ENCODE results near the gene PGGHG. TPM values are rescaled to one million over a fixed set of nuclear protein-coding genes. Genes with fewer than 3 reads are reported as not detected.
"Not testable (repeated sequence)": the region's sequence is repeated elsewhere in the genome, so short reads cannot be mapped to it uniquely, and the experiment has no call there.

Gene PGGHG
- polyA plus RNA-seq, 1 donor (not counting 4 experiments of a cell fraction or from before 2014, with no cell fraction given) = 4.3 TPM

DNA sequence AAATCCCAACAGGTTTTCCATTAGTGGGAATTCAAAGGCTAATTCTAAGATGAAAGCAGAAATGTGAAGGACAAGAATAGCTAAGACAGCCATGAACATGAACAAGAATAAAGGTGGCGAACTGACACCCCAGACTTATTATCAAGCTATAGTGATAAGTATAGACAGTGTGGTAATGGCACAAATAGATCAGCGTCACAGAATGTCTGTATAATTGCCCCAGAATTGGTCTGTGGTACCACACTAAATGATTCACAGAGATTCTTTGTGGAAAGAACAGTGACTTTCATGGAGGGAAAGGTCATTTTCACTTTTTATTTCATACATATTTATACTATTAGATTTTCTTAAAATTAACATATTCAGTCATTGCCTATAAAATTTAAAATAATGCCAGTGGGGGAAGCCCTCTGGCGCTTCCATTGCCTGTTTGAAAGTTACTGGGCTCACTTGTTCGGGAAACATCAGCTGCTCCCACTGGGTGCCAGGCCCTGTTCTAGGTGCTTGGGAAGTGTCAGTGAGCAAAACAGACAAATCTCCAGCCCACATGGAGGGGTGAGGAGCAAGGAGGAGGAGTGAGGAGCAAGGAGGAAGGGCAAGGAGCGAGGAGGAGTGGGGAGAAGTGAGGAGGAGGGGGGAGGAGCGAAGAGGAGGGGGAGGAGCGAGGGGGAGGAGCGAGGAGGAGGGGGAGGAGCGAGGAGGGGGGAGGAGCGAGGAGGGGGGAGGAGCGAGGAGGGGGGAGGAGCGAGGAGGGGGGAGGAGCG lies 22.1 kb upstream of the PGGHG start:
- TF ChIP-seq EZH2 (IDR thresholded peaks at IDR 0.05; ENCODE audit: low read length) (no peak), CTCF (optimal IDR thresholded peaks at IDR 0.05 in 1 of 3, IDR thresholded peaks at IDR 0.05 in 1 of 3, conservative IDR thresholded peaks at IDR 0.05 in 1 of 3; ENCODE audit: extremely low read depth in 1 of 3, insufficient read depth in 2 of 3, low read length in 3 of 3) (no peak)
- Histone ChIP-seq H3K4me3 (ENCODE audit: control insufficient read depth in 2 of 3, extremely low read depth in 1 of 3, insufficient read depth in 2 of 3, low read depth in 1 of 3, low read length in 3 of 3) (no peak overlapping the region), H3K79me2 (ENCODE audit: control insufficient read depth, insufficient read depth, low read length) (no peaks in the 10 kb centered on the region), H3K27me3 (ENCODE audit: control insufficient read depth, extremely low read depth, insufficient read depth, low read length) (no peaks in the 10 kb centered on the region), H3K36me3 (ENCODE audit: control insufficient read depth in 2 of 2, extremely low read depth in 1 of 2, insufficient read depth in 2 of 2, low read length in 2 of 2) (no peaks in the 10 kb centered on the region), H3K9me1 (ENCODE audit: control insufficient read depth, extremely low read depth, insufficient read depth, low read length) (no peaks in the 10 kb centered on the region), H3K4me1 (ENCODE audit: control insufficient read depth, extremely low read depth, insufficient read depth, low read length) (peaks cover 7% of the 10 kb centered on the region), H3K9me3 (ENCODE audit: control insufficient read depth, low read depth, low read length) (no peaks in the 10 kb centered on the region), H4K20me1 (ENCODE audit: control insufficient read depth, extremely low read depth, insufficient read depth, low read length) (no peaks in the 10 kb centered on the region), H3K9ac (ENCODE audit: control insufficient read depth, extremely low read depth, insufficient read depth, low read length) (no peak overlapping the region), H3K27ac (ENCODE audit: control insufficient read depth, insufficient read depth, low read length) (no peak overlapping the region), H2AFZ (ENCODE audit: control insufficient read depth, low read length) (no peak overlapping the region), H3K4me2 (ENCODE audit: control insufficient read depth, extremely low read depth, insufficient read depth, low read depth, low read length) (no peak overlapping the region)
- FAIRE-seq (no peak), DNase-seq (ENCODE audit: low read depth, low spot score) (no peak)
- dilution Hi-C loops (cut with MboI; ENCODE audit: extremely low pct_ligation_motif_present, low sequenced_read_pairs) = no loop called here

DNA sequence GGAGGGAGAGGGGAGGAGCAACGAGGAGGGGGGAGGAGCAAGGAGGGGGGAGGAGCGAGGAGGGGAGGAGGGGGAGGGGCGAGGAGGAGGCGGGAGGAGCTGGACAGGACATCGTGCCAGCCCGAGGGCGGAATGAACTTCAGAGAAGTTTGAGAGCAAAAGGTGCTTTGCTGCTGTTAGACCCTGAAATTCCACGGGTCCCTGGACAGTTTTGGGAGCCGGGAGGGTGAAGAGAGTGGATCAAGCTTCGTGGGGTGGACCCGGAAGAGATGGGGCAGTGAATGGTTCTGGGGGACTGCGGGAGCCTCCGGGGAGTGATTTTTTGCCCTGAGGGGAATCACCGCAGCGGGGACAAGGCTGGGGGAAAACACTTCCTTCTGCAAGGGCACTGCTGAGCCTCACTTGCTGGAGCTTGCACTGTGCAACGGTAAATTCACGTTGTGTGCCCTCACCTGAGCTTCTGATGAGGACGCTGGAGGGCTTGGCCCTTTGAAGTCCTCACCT lies 21.4 kb upstream of the PGGHG start:
- Histone ChIP-seq H3K9me1 (ENCODE audit: control insufficient read depth, extremely low read depth, insufficient read depth, low read length) (no peaks in the 10 kb centered on the region), H4K20me1 (ENCODE audit: control insufficient read depth, extremely low read depth, insufficient read depth, low read length) (no peaks in the 10 kb centered on the region), H3K27ac (ENCODE audit: control insufficient read depth, insufficient read depth, low read length) (no peak overlapping the region), H3K4me3 (ENCODE audit: control insufficient read depth in 2 of 3, extremely low read depth in 1 of 3, insufficient read depth in 2 of 3, low read depth in 1 of 3, low read length in 3 of 3) (peak overlapping the region; percentile 21 to 47 (median 34)), H3K9ac (ENCODE audit: control insufficient read depth, extremely low read depth, insufficient read depth, low read length) (no peak overlapping the region), H3K27me3 (ENCODE audit: control insufficient read depth, extremely low read depth, insufficient read depth, low read length) (peaks cover 2% of the 10 kb centered on the region), H3K4me1 (ENCODE audit: control insufficient read depth, extremely low read depth, insufficient read depth, low read length) (peaks cover 7% of the 10 kb centered on the region), H3K36me3 (ENCODE audit: control insufficient read depth in 2 of 2, extremely low read depth in 1 of 2, insufficient read depth in 2 of 2, low read length in 2 of 2) (no peaks in the 10 kb centered on the region), H2AFZ (ENCODE audit: control insufficient read depth, low read length) (peak overlapping the region; percentile 74), H3K79me2 (ENCODE audit: control insufficient read depth, insufficient read depth, low read length) (no peaks in the 10 kb centered on the region), H3K4me2 (ENCODE audit: control insufficient read depth, extremely low read depth, insufficient read depth, low read depth, low read length) (peak overlapping the region; percentile 61), H3K9me3 (ENCODE audit: control insufficient read depth, low read depth, low read length) (no peaks in the 10 kb centered on the region)
- dilution Hi-C loops (cut with MboI; ENCODE audit: extremely low pct_ligation_motif_present, low sequenced_read_pairs) = no loop called here
- no peak for TF ChIP-seq EZH2 (IDR thresholded peaks at IDR 0.05; ENCODE audit: low read length)
- TF ChIP-seq CTCF (optimal IDR thresholded peaks at IDR 0.05 in 1 of 3, IDR thresholded peaks at IDR 0.05 in 1 of 3, conservative IDR thresholded peaks at IDR 0.05 in 1 of 3; ENCODE audit: extremely low read depth in 1 of 3, insufficient read depth in 2 of 3, low read length in 3 of 3) = no peak
- DNase-seq (ENCODE audit: low read depth, low spot score) = no peak
- no peak for FAIRE-seq

DNA sequence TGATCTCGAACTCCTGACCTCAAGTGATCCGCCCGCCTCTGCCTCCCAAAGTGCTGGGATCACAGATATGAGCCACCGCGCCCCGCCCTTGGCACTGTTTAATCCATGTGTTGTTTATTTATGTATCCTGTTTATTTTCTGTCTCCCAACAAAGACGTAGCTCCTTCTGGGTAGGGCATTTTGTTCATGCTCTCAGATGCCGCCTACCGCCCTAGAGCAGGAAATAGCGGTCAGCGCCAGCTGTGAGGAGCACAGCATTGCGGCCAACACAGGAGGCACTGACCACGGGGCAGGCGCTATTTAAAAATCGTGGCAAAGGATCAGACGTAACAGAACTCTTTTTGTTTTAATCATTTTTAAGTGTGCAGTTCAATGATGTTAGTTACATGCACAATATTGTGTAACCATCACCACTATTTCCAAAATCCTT lies 20.2 kb upstream of the PGGHG start:
- H2AFZ ChIP-seq (ENCODE audit: control insufficient read depth, low read length); H3K36me3 ChIP-seq (ENCODE audit: control insufficient read depth in 2 of 2, extremely low read depth in 1 of 2, insufficient read depth in 2 of 2, low read length in 2 of 2); DNase-seq (ENCODE audit: low read depth, low spot score); H3K4me3 ChIP-seq (ENCODE audit: control insufficient read depth in 2 of 3, extremely low read depth in 1 of 3, insufficient read depth in 2 of 3, low read depth in 1 of 3, low read length in 3 of 3); H3K27ac ChIP-seq (ENCODE audit: control insufficient read depth, insufficient read depth, low read length); H3K9me1 ChIP-seq (ENCODE audit: control insufficient read depth, extremely low read depth, insufficient read depth, low read length); H3K9me3 ChIP-seq (ENCODE audit: control insufficient read depth, low read depth, low read length); H3K79me2 ChIP-seq (ENCODE audit: control insufficient read depth, insufficient read depth, low read length); FAIRE-seq; H3K9ac ChIP-seq (ENCODE audit: control insufficient read depth, extremely low read depth, insufficient read depth, low read length); H3K4me1 ChIP-seq (ENCODE audit: control insufficient read depth, extremely low read depth, insufficient read depth, low read length); dilution Hi-C loops (cut with MboI; ENCODE audit: extremely low pct_ligation_motif_present, low sequenced_read_pairs); H3K27me3 ChIP-seq (ENCODE audit: control insufficient read depth, extremely low read depth, insufficient read depth, low read length); H4K20me1 ChIP-seq (ENCODE audit: control insufficient read depth, extremely low read depth, insufficient read depth, low read length): not testable (repeated sequence)
- peak overlapping the region; percentile 54 for H3K4me2 ChIP-seq (ENCODE audit: control insufficient read depth, extremely low read depth, insufficient read depth, low read depth, low read length)

Data from keratinocyte (primary cell).